NCI-H748 treated with DMSO at 0.1 percent for 48 hours (cell line): Measurements from ENCODE around the gene POLE.

Experiments used
- DNase-seq: peaks from one replicate; lab custom pipeline; 2025; lab: John Stamatoyannopoulos, UW

The POLE gene

DNA sequence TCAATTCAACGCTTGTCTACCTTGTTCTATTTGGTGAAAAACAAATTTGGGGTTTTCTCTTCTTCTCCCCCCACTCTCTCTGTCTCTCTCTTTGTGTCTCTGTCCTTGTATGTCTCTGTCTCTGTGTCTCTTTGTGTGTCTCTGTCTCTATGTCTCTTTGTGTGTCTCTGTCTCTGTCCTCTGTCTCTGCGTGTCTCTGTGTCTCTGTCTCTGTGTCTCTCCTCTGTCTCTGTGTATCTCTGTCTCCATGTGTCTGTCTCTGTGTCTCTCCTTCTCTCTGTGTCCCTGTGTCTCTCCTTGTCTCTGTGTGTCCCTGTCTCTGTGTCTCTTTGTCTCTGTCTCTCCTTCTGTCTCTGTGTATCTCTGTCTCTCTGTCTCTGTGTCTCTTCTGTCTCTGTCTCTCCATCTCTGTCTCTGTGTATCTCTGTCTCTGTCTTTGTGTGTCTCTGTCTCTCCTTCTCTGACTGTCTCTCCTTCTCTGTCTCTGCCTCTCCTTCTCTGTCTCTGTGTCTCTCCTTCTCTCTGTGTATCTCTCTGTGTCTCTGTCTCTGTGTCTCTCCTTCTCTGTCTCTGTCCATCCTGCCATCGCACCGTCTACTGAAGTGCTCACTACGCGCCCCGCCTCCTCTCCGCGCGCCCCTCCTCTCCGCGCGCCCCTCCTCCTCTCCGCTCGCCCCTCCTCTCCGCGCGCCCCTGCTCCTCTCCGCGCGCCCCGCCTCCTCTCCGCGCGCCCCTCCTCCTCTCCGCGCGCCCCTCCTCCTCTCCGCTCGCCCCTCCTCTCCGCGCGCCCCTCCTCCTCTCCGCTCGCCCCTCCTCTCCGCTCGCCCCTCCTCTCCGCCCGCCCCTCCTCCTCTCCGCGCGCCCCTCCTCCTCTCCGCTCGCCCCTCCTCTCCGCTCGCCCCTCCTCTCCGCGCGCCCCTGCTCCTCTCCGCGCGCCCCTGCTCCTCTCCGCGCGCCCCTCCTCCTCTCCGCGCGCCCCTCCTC, 89.5 kb downstream of the POLE start:
- DNase-seq = peak; percentile 41

DNA sequence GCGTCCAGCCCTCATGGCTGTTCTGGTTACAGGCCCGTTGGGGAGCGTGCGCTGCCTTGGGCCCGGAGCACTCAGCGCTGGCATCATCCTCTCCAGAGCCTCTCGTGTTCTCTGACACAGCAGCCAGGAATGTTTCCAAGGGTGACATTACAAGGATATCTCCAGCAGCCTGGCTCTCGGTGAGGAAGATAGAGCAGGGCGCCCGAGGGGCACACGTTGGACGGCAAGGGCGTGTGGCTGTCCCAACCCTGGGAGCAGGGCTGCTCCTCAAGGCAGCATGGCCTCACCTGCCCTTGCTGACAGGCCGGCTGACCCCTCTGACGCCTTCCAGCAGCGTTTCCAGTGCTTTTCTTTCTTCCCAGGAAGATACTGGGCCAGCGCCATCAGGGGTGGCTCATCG, 91.1 kb downstream of the POLE start:
- DNase-seq = no peak

DNA sequence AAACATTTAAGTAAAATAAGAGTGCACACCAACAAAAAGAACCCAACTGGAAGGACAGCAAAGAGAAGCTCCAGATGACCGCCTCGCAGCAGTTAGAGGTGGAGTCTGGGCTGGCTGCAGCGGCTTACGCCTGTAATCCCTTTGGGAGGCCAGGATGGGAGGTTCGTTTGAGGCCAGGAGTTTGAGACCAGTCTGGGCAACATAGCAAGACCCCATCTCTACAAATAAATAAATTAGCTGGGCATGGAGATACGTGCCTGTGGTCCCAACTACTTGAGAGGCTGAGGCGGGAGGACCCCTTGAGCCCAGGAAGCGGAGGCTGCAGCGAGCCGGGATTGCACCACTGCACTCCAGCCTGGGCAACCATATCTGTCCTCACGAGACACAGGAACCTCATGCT, 92.0 kb downstream of the POLE start:
- DNase-seq = no peak

DNA sequence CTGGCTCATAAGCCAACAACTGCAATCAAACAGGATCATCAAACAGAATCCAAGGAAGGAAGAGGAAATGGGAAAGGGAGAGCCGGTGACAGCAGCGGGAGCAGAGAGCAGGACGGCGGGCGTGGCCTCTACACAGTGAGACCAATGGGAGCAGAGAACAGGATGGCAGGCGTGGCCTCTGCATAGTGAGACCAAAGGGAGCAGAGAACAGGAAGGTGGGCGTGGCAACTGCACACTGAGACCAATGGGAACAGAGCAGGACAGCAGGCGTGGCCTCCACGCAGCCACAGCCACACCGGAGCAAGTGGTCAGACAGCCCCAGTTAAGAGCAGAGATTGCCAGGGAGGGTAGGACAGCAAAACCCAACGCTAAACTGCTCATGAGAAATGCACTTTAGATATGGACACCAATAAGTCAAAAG, 93.2 kb downstream of the POLE start:
- peak; percentile 96 for DNase-seq

DNA sequence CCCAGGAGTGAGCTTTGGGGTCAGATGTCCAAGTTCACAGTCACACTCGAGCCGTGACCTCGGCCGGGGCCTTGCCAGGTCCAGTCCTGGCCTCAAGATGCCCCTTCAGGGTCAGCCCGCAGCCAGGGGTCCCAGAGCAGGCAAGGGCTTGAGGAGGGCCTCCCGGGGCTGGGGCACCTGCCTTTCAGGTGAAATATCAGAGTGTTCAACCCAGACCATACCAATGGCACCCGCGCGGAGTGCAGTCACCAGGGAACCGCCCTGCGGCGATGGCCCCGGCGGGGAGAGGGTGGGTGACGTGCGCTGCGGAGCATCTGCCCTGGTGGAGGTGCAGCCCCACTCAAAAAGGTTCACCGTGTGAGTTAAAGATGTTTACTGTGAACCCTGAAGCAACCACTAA, 93.6 kb downstream of the POLE start:
- no peak for DNase-seq

DNA sequence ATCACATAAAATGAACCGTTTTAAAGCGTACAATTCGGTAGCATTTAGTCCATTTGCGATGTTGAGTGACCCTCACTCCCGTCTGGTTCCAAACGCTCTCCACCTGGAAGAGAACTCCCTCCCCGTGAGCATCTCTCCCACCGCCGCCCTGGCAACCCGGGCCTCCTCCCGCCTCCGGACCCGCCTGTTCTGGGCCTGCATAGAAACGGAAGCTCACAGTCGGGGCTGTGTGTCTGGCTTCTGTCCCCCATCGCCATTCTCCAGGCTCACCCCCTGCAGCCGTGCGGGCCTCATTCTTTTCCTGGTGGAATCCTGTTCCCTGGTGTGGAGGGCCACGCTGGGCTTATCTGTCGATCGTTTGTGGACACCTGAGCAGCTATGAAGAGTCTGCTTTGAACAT, 94.1 kb downstream of the POLE start:
- DNase-seq = no peak

DNA sequence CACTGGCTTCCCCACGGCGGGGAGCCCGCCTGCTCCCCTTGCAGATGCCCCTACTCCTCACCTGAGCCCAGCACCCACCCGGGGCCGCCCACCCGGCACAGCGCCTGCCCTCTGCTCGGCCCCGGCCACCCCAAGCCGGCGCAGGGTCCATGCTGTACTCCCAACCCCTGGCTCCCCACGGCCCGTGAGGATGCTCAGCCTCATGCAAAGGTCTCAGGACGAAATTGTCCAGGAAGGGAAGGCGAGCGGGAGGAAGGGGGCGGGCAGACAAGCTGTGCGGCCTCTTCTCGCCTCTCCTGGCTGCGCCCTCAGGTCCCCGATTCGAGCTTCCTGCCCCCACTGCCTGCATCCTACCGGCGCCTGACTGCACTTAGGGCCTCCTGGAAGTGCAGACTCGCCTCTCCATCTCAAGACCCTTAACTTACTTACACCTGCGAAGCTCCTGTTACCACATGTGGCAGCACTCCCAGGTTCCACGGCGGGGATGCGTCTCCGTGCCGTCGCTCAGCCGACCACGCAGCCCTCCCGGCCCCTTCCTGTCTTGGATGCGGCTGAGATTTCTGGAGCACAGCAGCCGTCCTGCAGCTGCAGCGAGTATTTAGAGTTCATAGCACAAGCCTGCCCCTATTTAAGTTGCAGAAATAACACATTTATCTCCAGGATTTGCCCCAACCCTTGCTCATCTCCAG, 94.7 kb downstream of the POLE start:
- DNase-seq = no peak

DNA sequence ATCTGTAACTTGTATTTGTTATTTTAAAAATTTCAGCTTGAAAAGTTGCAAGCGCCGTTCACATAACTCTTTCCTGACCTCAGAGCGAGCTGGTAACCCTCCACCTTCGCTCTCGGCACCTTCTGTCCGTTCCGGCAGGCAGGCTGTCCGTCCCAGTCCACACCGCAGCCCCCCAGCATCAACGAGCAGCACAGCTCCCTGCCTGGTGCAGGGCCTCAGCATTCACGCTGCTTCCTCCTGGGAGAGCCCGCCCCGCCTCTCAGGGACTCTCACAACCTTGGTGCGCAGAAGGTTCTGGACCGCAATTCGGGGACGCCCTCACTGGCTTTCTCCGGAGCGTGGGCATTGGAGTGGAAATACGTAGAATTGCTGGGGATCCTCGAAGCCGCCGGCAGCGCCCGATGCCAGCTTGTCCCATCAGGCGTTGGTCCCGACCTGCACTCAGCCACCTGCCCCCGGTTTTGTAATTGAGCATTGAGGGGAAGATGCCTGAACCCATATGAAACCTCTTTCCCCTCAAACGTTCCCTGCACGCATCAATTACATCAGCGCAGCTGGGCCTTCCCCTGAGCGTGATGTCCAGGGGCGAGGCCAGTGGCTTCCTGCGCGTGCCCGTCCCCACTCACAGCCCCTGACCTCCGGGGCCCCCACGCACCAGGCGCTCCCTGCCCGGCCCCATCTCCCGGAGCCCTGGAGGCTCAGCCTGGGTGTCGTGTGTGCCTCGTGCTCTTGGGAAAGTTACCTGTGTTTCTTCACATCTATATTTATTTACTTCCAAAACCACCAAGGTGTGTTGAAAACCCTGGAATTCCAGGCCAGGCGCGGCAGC, 95.8 kb downstream of the POLE start:
- no peak for DNase-seq

DNA sequence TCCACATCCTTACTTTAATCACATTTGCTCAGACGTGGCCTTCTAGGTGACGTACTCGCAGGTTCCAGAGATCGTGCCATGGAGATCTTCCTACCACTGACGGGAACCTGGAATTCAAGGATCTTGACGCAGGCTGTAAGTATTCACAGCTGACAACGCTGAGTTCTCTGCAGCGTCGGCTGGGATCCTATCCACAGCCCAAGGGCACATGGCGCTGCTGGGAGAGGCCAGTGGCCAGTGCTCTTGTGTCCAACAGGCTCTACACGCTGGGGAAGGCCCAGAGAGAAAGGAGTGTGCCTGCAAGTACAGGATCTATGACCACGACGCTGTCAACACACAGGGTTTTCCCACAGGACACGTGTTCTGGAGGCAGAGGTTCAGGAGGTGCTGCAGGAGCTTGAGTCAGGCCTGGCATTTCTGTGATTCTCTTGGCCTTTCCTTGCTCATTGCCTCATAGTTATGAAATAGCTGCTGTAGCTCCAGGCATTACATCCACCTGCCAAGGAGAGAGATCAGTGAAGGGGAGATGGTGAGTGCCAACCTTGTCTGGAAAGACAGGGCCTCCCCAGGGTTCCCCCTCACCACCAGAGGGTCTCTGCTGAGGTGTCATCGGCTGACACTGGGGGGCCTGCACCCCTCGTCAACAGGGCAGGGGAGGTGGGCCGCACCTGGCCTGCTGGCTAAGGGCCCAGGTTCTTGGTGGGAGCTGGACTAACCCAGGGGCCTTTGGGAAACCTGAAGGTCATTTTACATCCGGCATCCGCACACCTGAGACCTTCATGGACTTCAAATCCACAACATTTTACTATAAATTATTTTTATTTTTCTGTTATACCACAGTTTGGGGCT, 98.1 kb downstream of the POLE start:
- DNase-seq = no peak

DNA sequence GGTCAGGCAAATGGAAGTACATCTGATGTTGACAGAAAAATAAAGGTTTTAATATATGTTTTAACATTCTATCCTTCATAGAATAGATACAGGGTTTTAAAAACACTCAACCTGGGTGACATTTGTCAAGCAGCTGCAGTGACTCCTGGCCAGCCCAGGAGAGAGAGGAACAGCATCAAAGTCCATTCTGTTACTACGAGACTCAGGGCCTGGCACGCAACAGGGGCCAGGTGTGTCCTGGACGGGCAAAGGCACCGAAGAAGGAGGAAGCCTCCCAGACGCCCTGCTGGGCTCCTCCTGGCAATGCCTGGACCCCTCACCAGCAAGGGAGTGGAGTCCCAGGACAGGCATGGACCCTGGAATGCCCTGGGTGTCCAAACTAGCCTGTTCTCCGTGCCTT, 98.8 kb downstream of the POLE start:
- DNase-seq = no peak

DNA sequence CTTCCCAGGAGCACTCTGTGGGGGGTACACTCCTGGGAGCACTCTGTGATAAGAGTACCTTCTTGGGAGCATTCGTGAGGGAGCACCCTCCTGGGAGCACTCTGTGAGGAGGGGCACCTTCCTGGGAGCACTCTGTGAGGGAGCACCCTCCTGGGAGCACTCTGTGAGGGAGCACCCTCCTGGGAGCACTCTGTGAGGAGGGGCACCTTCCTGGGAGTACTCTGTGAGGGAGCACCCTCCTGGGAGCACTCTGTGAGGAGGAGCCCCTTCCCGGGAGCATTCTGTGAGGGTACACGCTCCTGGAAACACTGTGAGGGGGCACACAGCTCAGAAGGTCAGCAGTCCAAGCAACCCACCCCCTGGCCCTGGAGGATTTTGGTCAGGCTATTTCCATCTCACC, 99.4 kb downstream of the POLE start:
- no peak for DNase-seq

DNA sequence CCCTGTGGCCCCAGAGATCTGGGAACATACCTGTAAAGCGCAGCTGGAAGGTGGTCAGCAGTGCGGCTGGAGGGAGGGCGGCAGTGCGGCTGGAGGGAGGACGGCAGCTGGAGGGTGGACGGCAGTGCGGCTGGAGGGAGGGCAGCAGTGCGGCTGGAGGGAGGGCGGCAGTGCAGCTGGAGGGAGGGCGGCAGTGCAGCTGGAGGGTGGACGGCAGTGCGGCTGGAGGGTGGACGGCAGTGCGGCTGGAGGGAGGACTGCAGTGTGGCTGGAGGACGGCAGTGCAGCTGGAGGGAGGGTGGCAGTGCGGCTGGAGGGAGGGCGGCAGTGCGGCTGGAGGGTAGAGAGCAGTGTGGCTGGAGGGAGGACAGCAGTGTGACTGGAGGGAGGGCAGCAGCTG, 100.2 kb downstream of the POLE start:
- no peak for DNase-seq

DNA sequence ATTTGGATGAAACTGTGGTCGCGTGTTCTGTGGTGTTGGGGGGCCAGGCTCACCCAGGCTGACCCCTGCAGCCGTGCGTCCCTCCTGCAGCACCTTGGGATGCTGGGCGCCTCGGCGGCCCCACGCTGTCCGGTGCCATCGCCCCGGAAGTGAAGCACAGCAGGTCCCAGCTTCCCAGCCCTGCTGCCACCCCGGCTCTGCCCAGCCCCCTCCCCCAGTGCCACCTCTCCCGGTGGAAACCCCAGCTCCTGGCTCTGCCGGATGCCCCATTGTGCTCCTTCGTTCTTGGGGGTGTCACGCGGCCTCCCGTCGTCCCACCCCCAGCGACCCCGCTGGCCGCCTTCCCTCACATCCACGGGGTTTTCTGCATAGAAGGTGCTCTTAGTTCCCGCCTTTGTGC, 102.0 kb downstream of the POLE start:
- DNase-seq = no peak

DNA sequence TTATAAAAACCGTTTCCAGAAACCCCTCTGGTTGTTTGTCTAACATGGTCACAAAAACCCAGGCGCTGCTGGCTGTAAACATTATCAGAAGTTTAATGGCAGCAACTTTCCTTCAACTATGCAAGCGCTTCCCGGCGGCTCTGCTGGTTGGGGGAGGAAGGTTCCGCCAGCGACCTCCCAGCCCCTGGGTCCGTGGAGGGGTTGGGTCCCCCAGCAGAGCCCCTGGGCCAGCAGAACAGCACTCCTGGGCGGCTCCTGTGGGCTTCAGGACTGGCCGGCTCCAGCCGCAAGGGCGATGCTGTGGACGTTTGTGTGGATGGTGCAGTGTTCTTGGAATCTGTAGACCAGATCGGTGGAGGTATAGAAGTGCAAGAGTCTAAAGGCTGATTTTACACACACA, 102.7 kb downstream of the POLE start:
- DNase-seq = no peak

DNA sequence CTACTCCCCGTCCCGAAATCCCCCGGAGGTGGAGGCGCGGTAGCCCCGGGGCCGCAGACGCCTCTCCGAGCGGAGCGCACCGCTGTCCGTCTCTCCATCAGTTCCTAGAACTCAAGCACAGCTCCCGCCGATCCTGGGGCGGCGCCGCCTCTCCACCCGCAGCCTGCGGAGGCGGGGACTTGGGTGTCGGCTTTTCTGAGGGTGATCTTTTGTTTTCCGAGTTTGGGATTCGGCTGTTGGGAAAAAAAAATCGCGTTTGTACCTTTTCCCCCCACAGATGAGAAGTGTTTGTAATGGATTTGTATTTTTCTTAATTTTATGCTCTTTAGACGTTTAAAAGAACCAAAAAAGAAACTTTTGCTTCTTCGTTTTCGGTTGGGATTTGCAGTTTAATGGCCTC, 103.4 kb downstream of the POLE start:
- DNase-seq = no peak

DNA sequence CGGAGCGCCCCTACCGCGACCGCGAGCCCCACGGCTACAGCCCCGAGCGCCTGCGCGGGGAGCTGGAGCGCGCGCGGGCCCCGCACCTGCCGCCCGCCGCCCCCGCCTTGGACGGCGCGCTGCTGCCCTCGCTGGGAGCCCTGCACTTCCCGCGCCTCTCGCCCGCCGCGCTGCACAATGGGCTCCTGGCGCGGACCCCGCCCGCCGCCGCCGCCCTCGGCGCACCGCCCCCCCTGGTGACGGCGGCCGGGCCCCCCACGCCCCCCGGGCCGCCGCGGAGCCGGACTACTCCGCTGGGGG, 103.8 kb downstream of the POLE start:
- no peak for DNase-seq

DNA sequence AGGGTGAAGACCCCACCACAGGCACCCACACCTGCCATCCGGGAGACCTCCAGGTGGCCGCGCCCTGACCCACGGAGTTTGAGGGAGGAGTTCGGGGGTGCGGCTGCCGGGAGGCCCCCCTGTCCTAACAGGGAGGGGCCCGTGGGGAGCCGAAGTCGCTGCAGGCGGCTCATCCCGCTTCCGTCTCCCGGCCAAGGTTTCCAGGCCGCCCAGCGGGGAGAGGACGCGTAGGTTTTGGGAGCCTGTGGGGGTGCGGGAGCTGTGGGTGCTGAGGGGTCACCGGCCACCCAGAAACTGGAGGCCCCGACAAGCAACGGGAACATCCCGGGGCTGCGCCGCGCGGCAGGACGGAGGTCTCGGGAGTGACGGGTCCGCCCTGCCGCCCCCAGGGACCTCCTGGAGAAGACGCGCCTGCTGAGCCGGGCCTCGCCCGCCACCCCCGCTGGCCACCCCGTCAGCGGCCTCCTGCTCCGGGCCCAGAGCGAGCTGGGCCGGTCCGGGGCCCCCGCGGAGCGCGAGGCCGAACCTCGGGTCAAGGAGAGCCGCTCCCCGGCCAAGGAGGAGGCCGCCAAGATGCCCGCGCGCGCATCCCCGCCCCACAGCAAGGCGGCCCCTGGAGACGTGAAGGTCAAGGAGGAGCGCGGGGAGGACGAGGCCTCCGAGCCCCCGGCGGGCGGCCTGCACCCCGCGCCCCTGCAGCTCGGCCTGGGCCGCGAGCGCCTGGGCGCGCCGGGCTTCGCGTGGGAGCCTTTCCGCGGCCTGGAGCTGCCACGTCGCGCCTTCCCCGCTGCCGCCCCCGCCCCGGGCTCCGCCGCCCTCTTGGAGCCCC, 104.3 kb downstream of the POLE start:
- DNase-seq = no peak

DNA sequence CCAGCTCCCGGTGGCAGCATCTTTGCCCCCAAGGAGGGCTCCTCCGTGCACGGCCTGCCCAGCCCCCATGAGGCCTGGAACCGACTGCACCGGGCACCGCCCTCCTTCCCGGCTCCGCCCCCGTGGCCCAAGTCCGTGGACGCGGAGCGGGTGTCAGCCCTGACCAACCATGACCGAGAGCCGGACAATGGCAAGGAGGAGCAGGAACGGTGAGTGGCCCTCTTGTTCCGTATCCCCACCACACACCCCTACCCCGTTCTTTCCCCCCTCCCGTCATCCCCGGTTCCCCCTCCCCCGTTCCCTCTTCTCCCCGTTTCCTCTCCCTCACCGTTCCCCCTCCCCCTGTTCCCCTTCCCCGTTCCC, 105.1 kb downstream of the POLE start:
- no peak for DNase-seq

DNA sequence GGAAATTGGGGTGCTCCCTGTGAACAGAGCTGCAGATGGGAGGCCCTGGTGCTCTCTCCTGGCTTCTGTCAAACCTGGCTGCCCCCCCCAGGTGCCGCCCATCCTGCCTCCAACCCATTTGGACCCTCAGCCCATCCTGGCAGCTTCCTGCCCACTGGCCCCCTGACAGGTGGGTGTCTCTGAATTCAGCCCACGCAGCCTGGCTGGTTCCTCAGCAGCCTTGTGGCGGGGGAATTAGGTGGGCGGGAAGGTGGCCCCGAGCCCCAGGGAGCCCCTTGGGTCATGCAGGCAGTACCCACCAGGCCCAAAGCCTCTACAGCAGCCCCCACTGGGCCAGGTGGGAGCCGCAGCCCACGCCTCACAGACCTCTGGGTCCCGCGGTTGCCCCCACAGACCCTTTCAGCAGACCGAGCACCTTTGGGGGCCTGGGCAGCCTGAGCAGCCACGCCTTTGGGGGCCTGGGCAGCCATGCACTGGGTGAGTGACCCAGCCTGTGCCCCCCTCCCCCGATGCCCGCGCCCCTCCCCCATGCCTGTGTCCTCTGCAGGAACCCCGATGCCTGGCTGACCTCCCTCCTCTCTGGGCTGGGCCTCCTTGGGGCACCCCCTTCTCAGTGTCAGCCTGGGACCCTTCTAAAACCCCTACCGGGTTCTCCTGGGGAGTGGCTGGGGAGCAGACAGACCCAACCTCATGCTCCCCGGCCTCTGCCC, 105.6 kb downstream of the POLE start:
- no peak for DNase-seq

DNA sequence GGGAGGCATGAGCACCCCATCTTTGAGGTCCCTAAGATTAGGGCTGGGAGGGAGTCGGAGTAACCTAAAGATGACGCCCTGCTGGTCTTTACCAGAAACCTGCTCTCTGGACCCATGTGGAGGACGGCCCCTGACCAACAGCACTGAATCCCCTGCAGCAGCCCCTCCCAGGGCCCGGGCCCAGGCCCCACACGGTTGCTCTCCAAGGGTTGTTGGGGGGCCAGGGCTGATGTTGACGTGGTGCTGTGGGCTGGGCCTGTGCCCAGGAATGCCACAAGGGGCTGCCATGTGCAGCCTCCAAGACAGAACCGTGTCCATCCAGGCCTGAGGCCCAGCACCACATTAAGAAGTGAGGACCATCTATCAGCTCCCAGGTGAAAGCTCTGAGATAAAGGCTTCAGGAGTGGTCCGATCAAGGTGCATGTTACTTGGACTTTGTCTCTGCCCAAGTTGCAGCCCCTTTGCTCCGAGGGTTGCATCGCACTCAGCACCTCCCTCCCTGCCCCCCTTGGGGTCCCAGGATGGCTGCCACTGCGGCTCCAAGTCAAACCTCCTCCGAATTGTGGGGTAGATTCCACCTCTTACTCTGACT, 106.3 kb downstream of the POLE start:
- DNase-seq = no peak
